ENCODE measurements around the gene SH2D6. TPM values are rescaled to one million over a fixed set of nuclear protein-coding genes. Genes with fewer than 3 reads are reported as not detected.
A peak's percentile ranks its signal among the peaks of the same experiment; 100 is the strongest.
"Not testable (repeated sequence)": the region's sequence is repeated elsewhere in the genome, so short reads cannot be mapped to it uniquely, and the experiment has no call there.

Gene SH2D6
- polyA plus RNA-seq, 3 donors = not detected

GRCh38 chr2:85378257-85378656, 40.3 kb upstream of the SH2D6 start:
- Histone ChIP-seq H3K4me2 (replicated peaks; ENCODE audit: extremely low read depth, low read length, poor library complexity, severe bottlenecking) (no peak overlapping the region), H3K4me1 (ENCODE audit: control insufficient read depth in 1 of 2, insufficient read depth in 2 of 2, low read length in 2 of 2) (no peaks in the 10 kb centered on the region), H3K9me3 (replicated peaks in 1 of 2; ENCODE audit: control insufficient read depth in 1 of 2, insufficient read depth in 1 of 2, low read length in 2 of 2) (peaks cover 7 to 10% of the 10 kb centered on the region in 2 donors), H3K36me3 (replicated peaks in 1 of 2; ENCODE audit: control insufficient read depth in 1 of 2, insufficient read depth in 2 of 2, low read length in 2 of 2) (peaks cover 44 to 77% of the 10 kb centered on the region in 2 donors), H3K79me2 (ENCODE audit: insufficient read depth, low read length) (no peaks in the 10 kb centered on the region), H2AFZ (ENCODE audit: insufficient read depth, low read depth, low read length, poor library complexity, severe bottlenecking) (no peak overlapping the region), H3K9ac (ENCODE audit: insufficient read depth, low read length, poor library complexity, severe bottlenecking) (no peak overlapping the region), H3K27ac (ENCODE audit: low read depth in 1 of 2, low read length in 2 of 2) (no peak overlapping the region), H4K20me1 (ENCODE audit: insufficient read depth, low read length) (no peaks in the 10 kb centered on the region), H3K4me3 (replicated peaks in 1 of 3; ENCODE audit: low read depth in 2 of 3, low read length in 3 of 3) (no peak overlapping the region), H3K27me3 (ENCODE audit: control insufficient read depth in 2 of 2, insufficient read depth in 2 of 2, low read length in 2 of 2) (no peaks in the 10 kb centered on the region)
- H3K4me1 Mint-ChIP-seq = no peaks in the 10 kb centered on the region
- no peaks in the 10 kb centered on the region for H3K27me3 Mint-ChIP-seq (ENCODE audit: low read depth in 3 of 3)
- no peak for DNase-seq
- peaks cover 3 to 18% (median 6%) of the 10 kb centered on the region in 7 donors for H3K9me3 Mint-ChIP-seq
- H3K4me3 Mint-ChIP-seq = no peak overlapping the region
- intact Hi-C loops (cut with micrococcal nuclease) = no loop called here
- WGBS (ENCODE audit: insufficient coverage) = no CpG with 5 or more reads among the region's 5 CpGs
- peaks cover 60 to 81% of the 10 kb centered on the region in 2 donors for H3K36me3 Mint-ChIP-seq
- no peak overlapping the region for H3K27ac Mint-ChIP-seq
- TF ChIP-seq, protein P1, sequence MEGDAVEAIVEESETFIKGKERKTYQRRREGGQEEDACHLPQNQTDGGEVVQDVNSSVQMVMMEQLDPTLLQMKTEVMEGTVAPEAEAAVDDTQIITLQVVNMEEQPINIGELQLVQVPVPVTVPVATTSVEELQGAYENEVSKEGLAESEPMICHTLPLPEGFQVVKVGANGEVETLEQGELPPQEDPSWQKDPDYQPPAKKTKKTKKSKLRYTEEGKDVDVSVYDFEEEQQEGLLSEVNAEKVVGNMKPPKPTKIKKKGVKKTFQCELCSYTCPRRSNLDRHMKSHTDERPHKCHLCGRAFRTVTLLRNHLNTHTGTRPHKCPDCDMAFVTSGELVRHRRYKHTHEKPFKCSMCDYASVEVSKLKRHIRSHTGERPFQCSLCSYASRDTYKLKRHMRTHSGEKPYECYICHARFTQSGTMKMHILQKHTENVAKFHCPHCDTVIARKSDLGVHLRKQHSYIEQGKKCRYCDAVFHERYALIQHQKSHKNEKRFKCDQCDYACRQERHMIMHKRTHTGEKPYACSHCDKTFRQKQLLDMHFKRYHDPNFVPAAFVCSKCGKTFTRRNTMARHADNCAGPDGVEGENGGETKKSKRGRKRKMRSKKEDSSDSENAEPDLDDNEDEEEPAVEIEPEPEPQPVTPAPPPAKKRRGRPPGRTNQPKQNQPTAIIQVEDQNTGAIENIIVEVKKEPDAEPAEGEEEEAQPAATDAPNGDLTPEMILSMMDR (IDR thresholded peaks at IDR 0.05) = no peak

DNA sequence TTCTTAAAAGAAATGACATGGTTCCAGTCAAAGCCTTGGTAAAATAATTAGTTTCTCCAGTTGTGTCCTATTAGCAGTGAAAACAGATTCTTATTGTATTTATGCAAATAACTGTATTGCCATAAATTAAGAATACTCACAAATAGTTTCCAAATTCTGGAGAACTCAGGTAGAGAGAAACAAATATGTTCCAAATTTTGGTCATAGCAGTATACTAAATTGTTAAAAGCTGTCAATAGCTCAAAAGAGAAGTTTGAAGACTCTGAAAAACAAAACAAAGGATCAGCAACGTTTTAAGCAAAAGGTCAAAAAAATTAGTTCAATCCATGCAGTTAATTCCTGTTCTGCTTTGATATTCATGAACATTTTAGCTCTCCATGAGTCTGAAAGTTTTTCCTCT, 38.5 kb upstream of the SH2D6 start:
- Mint-ChIP-seq H3K36me3 (peaks cover 69 to 88% of the 10 kb centered on the region in 2 donors), H3K4me3 (no peak overlapping the region), H3K4me1 (no peaks in the 10 kb centered on the region), H3K9me3 (peaks cover 2 to 12% (median 6%) of the 10 kb centered on the region in 7 donors), H3K27ac (no peak overlapping the region), H3K27me3 (ENCODE audit: low read depth in 3 of 3) (no peaks in the 10 kb centered on the region)
- H3K4me3 ChIP-seq (replicated peaks in 1 of 3; ENCODE audit: low read depth in 2 of 3, low read length in 3 of 3) = no peak overlapping the region
- no peaks in the 10 kb centered on the region for H4K20me1 ChIP-seq (ENCODE audit: insufficient read depth, low read length)
- H3K4me1 ChIP-seq (ENCODE audit: control insufficient read depth in 1 of 2, insufficient read depth in 2 of 2, low read length in 2 of 2) = no peaks in the 10 kb centered on the region
- no peaks in the 10 kb centered on the region for H3K79me2 ChIP-seq (ENCODE audit: insufficient read depth, low read length)
- no peak overlapping the region for H3K4me2 ChIP-seq (replicated peaks; ENCODE audit: extremely low read depth, low read length, poor library complexity, severe bottlenecking)
- H2AFZ ChIP-seq (ENCODE audit: insufficient read depth, low read depth, low read length, poor library complexity, severe bottlenecking) = no peak overlapping the region
- no peaks in the 10 kb centered on the region for H3K27me3 ChIP-seq (ENCODE audit: control insufficient read depth in 2 of 2, insufficient read depth in 2 of 2, low read length in 2 of 2)
- peaks cover 4 to 10% of the 10 kb centered on the region in 2 donors for H3K9me3 ChIP-seq (replicated peaks in 1 of 2; ENCODE audit: control insufficient read depth in 1 of 2, insufficient read depth in 1 of 2, low read length in 2 of 2)
- H3K36me3 ChIP-seq (replicated peaks in 1 of 2; ENCODE audit: control insufficient read depth in 1 of 2, insufficient read depth in 2 of 2, low read length in 2 of 2) = peaks cover 44 to 84% of the 10 kb centered on the region in 2 donors
- TF ChIP-seq, protein P1 (IDR thresholded peaks at IDR 0.05) = no peak
- intact Hi-C loops (cut with micrococcal nuclease) = no loop called here
- H3K27ac ChIP-seq (ENCODE audit: low read depth in 1 of 2, low read length in 2 of 2) = no peak overlapping the region
- WGBS (ENCODE audit: insufficient coverage) = 100% methylated on average over 1 of the region's 1 CpG
- H3K9ac ChIP-seq (ENCODE audit: insufficient read depth, low read length, poor library complexity, severe bottlenecking) = no peak overlapping the region
- DNase-seq = no peak

GRCh38 chr2:85383151-85383550, 35.4 kb upstream of the SH2D6 start:
- no CpG with 5 or more reads among the region's 5 CpGs for WGBS (ENCODE audit: insufficient coverage)
- Histone ChIP-seq H3K36me3 (replicated peaks in 1 of 2; ENCODE audit: control insufficient read depth in 1 of 2, insufficient read depth in 2 of 2, low read length in 2 of 2) (peaks cover 43 to 83% of the 10 kb centered on the region in 2 donors), H3K9me3 (replicated peaks in 1 of 2; ENCODE audit: control insufficient read depth in 1 of 2, insufficient read depth in 1 of 2, low read length in 2 of 2) (peaks cover 4 to 10% of the 10 kb centered on the region in 2 donors)
- H3K9ac ChIP-seq (ENCODE audit: insufficient read depth, low read length, poor library complexity, severe bottlenecking); H3K27me3 Mint-ChIP-seq (ENCODE audit: low read depth in 3 of 3); H3K27me3 ChIP-seq (ENCODE audit: control insufficient read depth in 2 of 2, insufficient read depth in 2 of 2, low read length in 2 of 2); H3K79me2 ChIP-seq (ENCODE audit: insufficient read depth, low read length); H4K20me1 ChIP-seq (ENCODE audit: insufficient read depth, low read length); H3K4me2 ChIP-seq (replicated peaks; ENCODE audit: extremely low read depth, low read length, poor library complexity, severe bottlenecking); H2AFZ ChIP-seq (ENCODE audit: insufficient read depth, low read depth, low read length, poor library complexity, severe bottlenecking); DNase-seq; H3K27ac ChIP-seq (ENCODE audit: low read depth in 1 of 2, low read length in 2 of 2); H3K4me3 Mint-ChIP-seq; intact Hi-C loops (cut with micrococcal nuclease); H3K4me1 Mint-ChIP-seq; H3K4me3 ChIP-seq (replicated peaks in 1 of 3; ENCODE audit: low read depth in 2 of 3, low read length in 3 of 3); H3K4me1 ChIP-seq (ENCODE audit: control insufficient read depth in 1 of 2, insufficient read depth in 2 of 2, low read length in 2 of 2): not testable (repeated sequence)
- Mint-ChIP-seq H3K27ac (peak overlapping the region in 3 of 7 donors; percentile 58 to 72 (median 59)), H3K9me3 (peaks cover 2 to 12% (median 6%) of the 10 kb centered on the region in 7 donors), H3K36me3 (peaks cover 66 to 91% of the 10 kb centered on the region in 2 donors)

Measured in CD14-positive monocyte (primary cell).